Endothelial cell of umbilical vein (primary cell): Measurements from ENCODE around the gene PGAM2. TPM values are rescaled to one million over a fixed set of nuclear protein-coding genes. Genes with fewer than 3 reads are reported as not detected.

ENCODE experiments used
- BruUV-seq: library from RNA; stranded (reverse); fragments of 400-500 nt; replicated peaks from 2 replicates; lab custom pipeline; 2021; lab: Mats Ljungman, UMichigan
- CTCF ChIA-PET: fragments of 300-600, 350-600 bp; sonication (Branson Sonifier 250); formaldehyde crosslinking; loops from one replicate; lab custom pipeline; 2021; ENCODE audit warnings: antibody characterized with exemption, inconsistent platforms; lab: Charles Lee
- POLR2A ChIA-PET: fragments of 300-600, 350-600 bp; sonication (Branson Sonifier 250); formaldehyde crosslinking; loops from one replicate; lab custom pipeline; 2021; ENCODE audit warnings: antibody characterized with exemption, inconsistent platforms; lab: Charles Lee
- DNase-seq: peaks from one replicate; pipeline ENCODE4 v3.0.0-alpha.2; 2011; ENCODE audit warnings: low read depth, low spot score
- FAIRE-seq: peaks from 2 replicates; lab custom pipeline; 2011; peaks lifted over from hg19 to GRCh38; lab: Jason Lieb, UNC
- H2AFZ ChIP-seq: 2 replicates; pipeline ENCODE4 v1.6.0; 2012; ENCODE audit warnings: low read depth, low read length, control low read depth, inconsistent platforms
- H3K27ac ChIP-seq: 2 replicates; pipeline ENCODE4 v1.5.1; 2011; ENCODE audit warnings: low read depth, mild to moderate bottlenecking, control low read depth, low read length, moderate library complexity; ENCODE audit not compliant: insufficient read depth
- H3K27me3 ChIP-seq, 2 experiments: 2 replicates each; pipeline versions ENCODE4 v1.6.0 to v1.6.1; 2011; ENCODE audit warnings: low read length in 2 of 2, mixed read lengths in 1 of 2; ENCODE audit not compliant: control insufficient read depth in 2 of 2, insufficient read depth in 2 of 2
- H3K36me3 ChIP-seq, 2 experiments: 2 replicates in 1 of 2; 3 replicates in 1 of 2; pipeline ENCODE4 v1.5.1; 2011; ENCODE audit warnings: low read length in 2 of 2, mild to moderate bottlenecking in 1 of 2, moderate library complexity in 1 of 2; ENCODE audit not compliant: control insufficient read depth in 2 of 2, insufficient read depth in 2 of 2; ENCODE audit errors: extremely low read depth in 1 of 2
- H3K4me1 ChIP-seq: 3 replicates; pipeline ENCODE4 v1.5.1; 2011; ENCODE audit warnings: mild to moderate bottlenecking, low read length; ENCODE audit not compliant: control insufficient read depth, insufficient read depth; ENCODE audit errors: extremely low read depth
- H3K4me2 ChIP-seq: 2 replicates; pipeline ENCODE4 v1.6.1; 2011; ENCODE audit warnings: low read length, control low read depth, mixed read lengths; ENCODE audit not compliant: insufficient read depth
- H3K4me3 ChIP-seq, 3 experiments: fragments of 200-600 bp in 1 of 3; sonication (generic), shearing (Covaris generic) in 1 of 3; replicated peaks in 1 of 3; 2 replicates each; pipeline ENCODE4 v1.5.1; 2011 to 2016; ENCODE audit warnings: control low read depth in 3 of 3, low read length in 3 of 3, mild to moderate bottlenecking in 2 of 3, inconsistent platforms in 1 of 3, low read depth in 1 of 3, moderate library complexity in 1 of 3; ENCODE audit not compliant: insufficient read depth in 1 of 3
- H3K79me2 ChIP-seq: 2 replicates; pipeline ENCODE4 v1.6.0; 2012; ENCODE audit warnings: low read length, inconsistent platforms; ENCODE audit not compliant: control insufficient read depth, insufficient read depth
- H3K9ac ChIP-seq: replicated peaks from 2 replicates; pipeline ENCODE3; 2011; ENCODE audit warnings: low read length, control low read depth; ENCODE audit not compliant: insufficient read depth; ENCODE audit errors: extremely low read depth
- H3K9me1 ChIP-seq: replicated peaks from 3 replicates; pipeline ENCODE4 v1.6.0; 2011; ENCODE audit warnings: mild to moderate bottlenecking, low read length; ENCODE audit not compliant: control insufficient read depth, insufficient read depth; ENCODE audit errors: extremely low read depth
- H3K9me3 ChIP-seq: replicated peaks from 2 replicates; pipeline ENCODE4 v1.5.1; 2012; ENCODE audit warnings: low read length, inconsistent platforms; ENCODE audit not compliant: control insufficient read depth, insufficient read depth
- H4K20me1 ChIP-seq: replicated peaks from 2 replicates; pipeline ENCODE3; 2011; ENCODE audit warnings: mild to moderate bottlenecking, low read length; ENCODE audit not compliant: control insufficient read depth, insufficient read depth; ENCODE audit errors: extremely low read depth
- CTCF ChIP-seq, 2 donors: IDR thresholded peaks; 1 replicate in 1 of 2; 2 replicates in 1 of 2; pipeline ENCODE4 v1.5.1; 2011; ENCODE audit warnings: low read length in 2 of 2, mild to moderate bottlenecking in 2 of 2, moderate library complexity in 2 of 2, control low read depth in 1 of 2, inconsistent platforms in 1 of 2, low read depth in 1 of 2; ENCODE audit not compliant: insufficient read depth in 1 of 2; ENCODE audit errors: extremely low read depth in 1 of 2
- EZH2 ChIP-seq: IDR thresholded peaks from 2 replicates; pipeline ENCODE4 v1.6.1; 2012; ENCODE audit warnings: borderline replicate concordance, low read depth, mild to moderate bottlenecking, moderate library complexity, low read length, inconsistent platforms; ENCODE audit not compliant: severe bottlenecking
- GATA2 ChIP-seq: IDR thresholded peaks from 2 replicates; pipeline ENCODE4 v1.7.0; 2011; ENCODE audit warnings: low read depth, mild to moderate bottlenecking, moderate library complexity, mixed read lengths, low read length; ENCODE audit not compliant: insufficient read length, insufficient read depth
- POLR2AphosphoS5 ChIP-seq: IDR thresholded peaks from 2 replicates; pipeline ENCODE4 v1.6.1; 2012; ENCODE audit warnings: low read depth, mild to moderate bottlenecking, control low read depth, low read length, moderate library complexity; ENCODE audit not compliant: insufficient read depth
- dilution Hi-C: fragments of 300-500 bp; cut with MboI; formaldehyde crosslinking; loops from one replicate; pipeline ENCODE4 v1.15.0; 2019; ENCODE audit warnings: low sequenced_read_pairs; ENCODE audit not compliant: extremely low pct_ligation_motif_present
- intact Hi-C: fragments of 100-400 bp; cut with micrococcal nuclease; formaldehyde crosslinking; loops from one replicate; pipeline ENCODE4 v1.10.0; 2022
- polyA plus RNA-seq, 4 experiments: library from polyadenylated mRNA; depleted of rRNA in 3 of 4; stranded (reverse) in 3 of 4; unstranded in 1 of 4; fragments of >200 nt; gene quantifications; 2 replicates each; pipeline versions ENCODE4 v1.2.1 to v1.2.3, GENCODE V29; 2011 to 2012; ENCODE audit warnings: missing spikeins in 1 of 4
- total RNA-seq: library from RNA; stranded (reverse); gene quantifications from 2 replicates; pipeline ENCODE4 v1.2.3, GENCODE V29; 2021

PGAM2 gene
- total and polyA plus RNA-seq, 2 donors (not counting 3 experiments of a cell fraction or from before 2014, with no cell fraction given): 0.19 TPM; not detected in 1

GRCh38 chr7:44064791-44065430, 456 bp downstream of the PGAM2 start:
- no peak for FAIRE-seq
- no peak overlapping the region for H3K4me3 ChIP-seq
- no peaks in the 10 kb centered on the region for H3K9me1 ChIP-seq
- dilution Hi-C loops: no loop called here
- H3K4me2 ChIP-seq: no peak overlapping the region
- intact Hi-C loops: no loop called here
- peaks cover 2 to 13% of the 10 kb centered on the region in 2 experiments for H3K27me3 ChIP-seq
- no peak overlapping the region for H2AFZ ChIP-seq
- H3K9me3 ChIP-seq: no peaks in the 10 kb centered on the region
- no TSS peak for BruUV-seq
- H4K20me1 ChIP-seq: no peaks in the 10 kb centered on the region
- TF ChIP-seq CTCF (IDR thresholded peaks at IDR 0.05; ENCODE audit: extremely low read depth in 1 of 2, insufficient read depth in 1 of 2, low read depth in 1 of 2, low read length in 2 of 2): no peak
- TF ChIP-seq POLR2AphosphoS5: peak; percentile 36
- ChIA-PET POLR2A (no interaction called here), CTCF (interaction anchor here (1.3 to 1.6 kb wide), 2 partner anchors 7 to 9 kb away, joined by 3 to 7 read pairs; no protein-coding TSS in a partner anchor)
- H3K4me1 ChIP-seq: no peaks in the 10 kb centered on the region
- H3K36me3 ChIP-seq: peaks cover 0 to 14% of the 10 kb centered on the region in 2 experiments
- no peaks in the 10 kb centered on the region for H3K79me2 ChIP-seq
- DNase-seq: no peak
- H3K9ac ChIP-seq: no peak overlapping the region
- H3K27ac ChIP-seq: no peak overlapping the region

GRCh38 chr7:44063894-44064651, 1.3 kb downstream of the PGAM2 start:
- H3K27ac ChIP-seq: no peak overlapping the region
- POLR2A ChIA-PET: no interaction called here
- no peaks in the 10 kb centered on the region for H3K9me1 ChIP-seq
- FAIRE-seq (no peak), DNase-seq (no peak)
- no peaks in the 10 kb centered on the region for H3K9me3 ChIP-seq
- intact Hi-C loops: no loop called here
- no peak overlapping the region for H3K4me2 ChIP-seq
- H3K27me3 ChIP-seq: peaks cover 2 to 13% of the 10 kb centered on the region in 2 experiments
- H3K4me1 ChIP-seq: no peaks in the 10 kb centered on the region
- H3K79me2 ChIP-seq: no peaks in the 10 kb centered on the region
- dilution Hi-C loops: no loop called here
- peaks cover 0 to 22% of the 10 kb centered on the region in 2 experiments for H3K36me3 ChIP-seq
- TF ChIP-seq EZH2 (peak; percentile 26), GATA2 (no peak)
- H4K20me1 ChIP-seq: no peaks in the 10 kb centered on the region
- BruUV-seq: no TSS peak
- no peak overlapping the region for H2AFZ ChIP-seq
- no peak overlapping the region for H3K4me3 ChIP-seq
- H3K9ac ChIP-seq: no peak overlapping the region
- CTCF ChIA-PET: interaction anchor here (0.7 to 1.6 kb wide), 3 partner anchors 8 to 20 kb away, joined by 3 to 7 read pairs (median 3); partner anchors contain the start of gene DBNL
